Measurements from ENCODE around the gene ACOXL. TPM values are rescaled to one million over a fixed set of nuclear protein-coding genes. Genes with fewer than 3 reads are reported as not detected.

The ACOXL gene
- total and polyA plus RNA-seq, 10 of the 15 experiments (the other 5 are each of a cell fraction or from before 2014, with no cell fraction given), result 0.05 to 1.3 (median 0.71) TPM

- H3K36me3 ChIP-seq (ENCODE audit: control insufficient read depth in 2 of 2, insufficient read depth in 2 of 2, low read length in 1 of 2), result no peaks in the 10 kb centered on the region
- H3K9me3 ChIP-seq (replicated peaks; ENCODE audit: control insufficient read depth, insufficient read depth, low read length), result peaks cover 11% of the 10 kb centered on the region; the same call in 2 of the 3 replicates
- POLR2A ChIA-PET, result no interaction called here
- TF ChIP-seq PAX5 (IDR thresholded peaks at IDR 0.05; ENCODE audit: borderline replicate concordance, low read depth, low read length), result no peak
- FAIRE-seq (no peak), DNase-seq (ENCODE audit: low read depth, low spot score) (no peak), ATAC-seq (no peak)
- H3K79me2 ChIP-seq (ENCODE audit: control insufficient read depth, insufficient read depth, low read length), result no peaks in the 10 kb centered on the region
- SMC1A ChIA-PET (ENCODE audit: uncharacterized antibody, unreplicated experiment), result no interaction called here
- no peak overlapping the region for H3K4me3 ChIP-seq
- no peak overlapping the region for H3K4me2 ChIP-seq (ENCODE audit: control insufficient read depth, insufficient read depth)
- CTCF ChIA-PET, result no interaction called here
- no peak overlapping the region for H3K27ac ChIP-seq (ENCODE audit: control insufficient read depth, insufficient read depth)
- 22% methylated on average over 2 of the region's 2 CpGs for WGBS (ENCODE audit: insufficient coverage, insufficient replicate concordance, low lambda C conversion rate, missing lambda C conversion rate)
- intact Hi-C loops (cut with micrococcal nuclease; ENCODE audit: unreplicated experiment), result no loop called here
- in situ Hi-C loops (cut with MboI), result no loop called here
- H3K4me1 ChIP-seq (ENCODE audit: control insufficient read depth, insufficient read depth, low read length), result no peaks in the 10 kb centered on the region
- BruUV-seq (replicated peaks), result no TSS peak
- no peaks in the 10 kb centered on the region for H3K27me3 ChIP-seq (replicated peaks in 1 of 2; ENCODE audit: control insufficient read depth in 2 of 2, insufficient read depth in 2 of 2, low read length in 1 of 2)
- no peak overlapping the region for H2AFZ ChIP-seq (ENCODE audit: control insufficient read depth, low read depth, low read length)
- H4K20me1 ChIP-seq (ENCODE audit: control insufficient read depth, insufficient read depth), result no peaks in the 10 kb centered on the region
- RAD21 ChIA-PET (ENCODE audit: unreplicated experiment), result no interaction called here
- H3K9ac ChIP-seq (ENCODE audit: control insufficient read depth, insufficient read depth, low read length), result no peak overlapping the region
Observed at GRCh38 chr2:110931648-110932047, 199.3 kb downstream of the ACOXL start.

DNA sequence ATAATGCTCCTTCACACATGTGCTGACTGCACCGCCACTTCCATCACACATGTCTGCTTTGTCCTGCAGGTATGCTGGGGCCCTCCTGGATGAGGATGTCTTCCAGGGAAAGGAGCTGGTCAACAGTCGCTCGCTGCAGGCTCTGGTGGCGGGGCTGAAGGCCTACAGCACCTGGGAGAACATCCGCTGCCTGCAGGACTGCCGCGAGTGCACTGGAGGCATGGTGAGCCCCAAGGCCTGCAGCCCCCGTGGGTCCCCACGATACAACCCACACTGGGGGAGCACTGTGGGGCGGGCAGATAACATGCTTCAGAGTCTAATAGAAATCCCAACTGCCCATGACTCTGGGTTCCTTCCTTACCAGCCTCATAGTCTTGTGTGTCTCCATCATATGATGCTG lies 201.0 kb downstream of the ACOXL start:
- no peak for ATAC-seq
- no peak for FAIRE-seq
- no peak for TF ChIP-seq CHD4 (IDR thresholded peaks at IDR 0.05)
- TF ChIP-seq RCOR1 (conservative IDR thresholded peaks at IDR 0.05; ENCODE audit: low read depth, low read length), result no peak
- no peak for TF ChIP-seq HDGF (IDR thresholded peaks at IDR 0.05)
- TF ChIP-seq SRF (IDR thresholded peaks at IDR 0.05; ENCODE audit: low read depth in 2 of 2, low read length in 2 of 2), result no peak
- TF ChIP-seq CBFB (IDR thresholded peaks at IDR 0.05; ENCODE audit: low read depth), result no peak
- TF ChIP-seq, protein P1, sequence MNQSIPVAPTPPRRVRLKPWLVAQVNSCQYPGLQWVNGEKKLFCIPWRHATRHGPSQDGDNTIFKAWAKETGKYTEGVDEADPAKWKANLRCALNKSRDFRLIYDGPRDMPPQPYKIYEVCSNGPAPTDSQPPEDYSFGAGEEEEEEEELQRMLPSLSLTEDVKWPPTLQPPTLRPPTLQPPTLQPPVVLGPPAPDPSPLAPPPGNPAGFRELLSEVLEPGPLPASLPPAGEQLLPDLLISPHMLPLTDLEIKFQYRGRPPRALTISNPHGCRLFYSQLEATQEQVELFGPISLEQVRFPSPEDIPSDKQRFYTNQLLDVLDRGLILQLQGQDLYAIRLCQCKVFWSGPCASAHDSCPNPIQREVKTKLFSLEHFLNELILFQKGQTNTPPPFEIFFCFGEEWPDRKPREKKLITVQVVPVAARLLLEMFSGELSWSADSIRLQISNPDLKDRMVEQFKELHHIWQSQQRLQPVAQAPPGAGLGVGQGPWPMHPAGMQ (IDR thresholded peaks at IDR 0.05; ENCODE audit: borderline replicate concordance), result no peak
- no peak for TF ChIP-seq ZNF217 (IDR thresholded peaks at IDR 0.05)
- TF ChIP-seq PKNOX1 (IDR thresholded peaks at IDR 0.05), result no peak
- no peak for TF ChIP-seq LARP7 (IDR thresholded peaks at IDR 0.05)
- TF ChIP-seq, protein P2, sequence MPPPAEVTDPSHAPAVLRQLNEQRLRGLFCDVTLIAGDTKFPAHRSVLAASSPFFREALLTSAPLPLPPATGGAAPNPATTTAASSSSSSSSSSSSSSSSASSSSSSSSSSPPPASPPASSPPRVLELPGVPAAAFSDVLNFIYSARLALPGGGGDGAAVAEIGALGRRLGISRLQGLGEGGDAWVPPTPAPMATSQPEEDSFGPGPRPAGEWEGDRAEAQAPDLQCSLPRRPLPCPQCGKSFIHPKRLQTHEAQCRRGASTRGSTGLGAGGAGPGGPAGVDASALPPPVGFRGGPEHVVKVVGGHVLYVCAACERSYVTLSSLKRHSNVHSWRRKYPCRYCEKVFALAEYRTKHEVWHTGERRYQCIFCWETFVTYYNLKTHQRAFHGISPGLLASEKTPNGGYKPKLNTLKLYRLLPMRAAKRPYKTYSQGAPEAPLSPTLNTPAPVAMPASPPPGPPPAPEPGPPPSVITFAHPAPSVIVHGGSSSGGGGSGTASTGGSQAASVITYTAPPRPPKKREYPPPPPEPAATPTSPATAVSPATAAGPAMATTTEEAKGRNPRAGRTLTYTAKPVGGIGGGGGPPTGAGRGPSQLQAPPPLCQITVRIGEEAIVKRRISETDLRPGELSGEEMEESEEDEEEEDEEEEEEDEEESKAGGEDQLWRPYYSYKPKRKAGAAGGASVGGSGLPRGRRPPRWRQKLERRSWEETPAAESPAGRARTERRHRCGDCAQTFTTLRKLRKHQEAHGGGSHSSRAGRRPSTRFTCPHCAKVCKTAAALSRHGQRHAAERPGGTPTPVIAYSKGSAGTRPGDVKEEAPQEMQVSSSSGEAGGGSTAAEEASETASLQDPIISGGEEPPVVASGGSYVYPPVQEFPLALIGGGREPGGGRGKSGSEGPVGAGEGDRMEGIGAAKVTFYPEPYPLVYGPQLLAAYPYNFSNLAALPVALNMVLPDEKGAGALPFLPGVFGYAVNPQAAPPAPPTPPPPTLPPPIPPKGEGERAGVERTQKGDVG (CRISPR knock-in tag; IDR thresholded peaks at IDR 0.05), result no peak
- no peak for TF ChIP-seq EGR1 (IDR thresholded peaks at IDR 0.05; ENCODE audit: borderline replicate concordance in 1 of 2, low read depth in 2 of 2, low read length in 2 of 2)
- no peak for TF ChIP-seq JUND (IDR thresholded peaks at IDR 0.05; ENCODE audit: low read depth, low read length)
- TF ChIP-seq NR2C2 (IDR thresholded peaks at IDR 0.05; ENCODE audit: borderline replicate concordance, control insufficient read depth, insufficient read length, low read depth), result no peak

More for the DNA sequence above, 201.0 kb downstream of the ACOXL start:
- RAD21 ChIA-PET (ENCODE audit: unreplicated experiment), result no interaction called here
- Histone ChIP-seq H3K4me1 (ENCODE audit: control insufficient read depth, insufficient read depth, low read length) (no peaks in the 10 kb centered on the region), H3K27ac (ENCODE audit: control insufficient read depth, insufficient read depth) (no peak overlapping the region), H3K79me2 (ENCODE audit: control insufficient read depth, insufficient read depth, low read length) (no peaks in the 10 kb centered on the region), H3K4me3 (no peak overlapping the region), H2AFZ (ENCODE audit: control insufficient read depth, low read depth, low read length) (no peak overlapping the region), H3K36me3 (ENCODE audit: control insufficient read depth in 2 of 2, insufficient read depth in 2 of 2, low read length in 1 of 2) (no peaks in the 10 kb centered on the region), H3K4me2 (ENCODE audit: control insufficient read depth, insufficient read depth) (no peak overlapping the region), H3K27me3 (replicated peaks in 1 of 2; ENCODE audit: control insufficient read depth in 2 of 2, insufficient read depth in 2 of 2, low read length in 1 of 2) (no peaks in the 10 kb centered on the region), H4K20me1 (ENCODE audit: control insufficient read depth, insufficient read depth) (no peaks in the 10 kb centered on the region), H3K9ac (ENCODE audit: control insufficient read depth, insufficient read depth, low read length) (no peak overlapping the region), H3K9me3 (replicated peaks; ENCODE audit: control insufficient read depth, insufficient read depth, low read length) (peaks cover 9% of the 10 kb centered on the region; the same call in 1 of the 3 replicates)
- no peak for DNase-seq (ENCODE audit: low read depth, low spot score)
- WGBS (ENCODE audit: insufficient coverage, insufficient replicate concordance, low lambda C conversion rate, missing lambda C conversion rate), result 67% methylated on average over 10 of the region's 10 CpGs
- SMC1A ChIA-PET (ENCODE audit: uncharacterized antibody, unreplicated experiment), result no interaction called here
- intact Hi-C loops (cut with micrococcal nuclease; ENCODE audit: unreplicated experiment), result no loop called here
- POLR2A ChIA-PET, result no interaction called here
- CTCF ChIA-PET, result interaction anchor here (1.4 kb wide), 1 partner anchor 8 kb away, joined by 4 read pairs; no protein-coding TSS in a partner anchor
- in situ Hi-C loops (cut with MboI), result no loop called here
- no TSS peak for BruUV-seq (replicated peaks)

Data from GM12878 (cell line).